ENCODE data around the gene MYH10. TPM values are rescaled to one million over a fixed set of nuclear protein-coding genes. Genes with fewer than 3 reads are reported as not detected.

MYH10 gene
- total RNA-seq, 2 experiments from 2014 or later = 13.1 to 13.4 TPM

- Mint-ChIP-seq H3K27ac (no peak overlapping the region), H3K4me3 (no peak overlapping the region), H3K9me3 (no peaks in the 10 kb centered on the region), H3K36me3 (ENCODE audit: low read depth) (no peaks in the 10 kb centered on the region), H3K27me3 (ENCODE audit: low read depth) (peaks cover 6% of the 10 kb centered on the region), H3K4me1 (ENCODE audit: low read depth) (no peaks in the 10 kb centered on the region)
- intact Hi-C loops (cut with micrococcal nuclease) = no loop called here
- no peak for DNase-seq
- CTCF ChIA-PET = no interaction called here
Observed at GRCh38 chr17:8643855-8644506, 13.5 kb upstream of the MYH10 start.

DNA sequence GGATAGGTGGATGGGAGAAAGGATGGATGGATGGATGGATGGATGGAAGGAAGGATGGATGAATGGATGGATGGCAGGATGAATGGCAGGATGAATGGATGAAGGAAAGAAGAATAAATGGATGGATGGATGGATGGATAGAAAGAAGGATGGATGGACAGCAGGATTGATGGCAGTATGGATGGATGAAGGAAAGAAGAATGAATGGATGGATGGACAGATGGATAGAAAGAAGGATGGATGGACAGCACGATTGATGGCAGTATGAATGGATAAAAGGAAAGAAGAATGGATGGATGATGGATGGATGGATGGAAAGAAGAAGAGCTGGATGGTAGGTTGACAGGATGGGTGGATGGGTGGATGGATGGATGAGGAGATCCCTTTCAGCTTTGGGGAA, 9.2 kb upstream of the MYH10 start:
- H3K27ac Mint-ChIP-seq = no peak overlapping the region
- H3K4me3 Mint-ChIP-seq = no peak overlapping the region
- DNase-seq = no peak
- CTCF ChIA-PET = interaction anchor here (1.5 kb wide), 1 partner anchor 107 kb away, joined by 3 read pairs; no protein-coding TSS in a partner anchor
- intact Hi-C loops (cut with micrococcal nuclease) = no loop called here
- no peaks in the 10 kb centered on the region for H3K36me3 Mint-ChIP-seq (ENCODE audit: low read depth)
- no peaks in the 10 kb centered on the region for H3K4me1 Mint-ChIP-seq (ENCODE audit: low read depth)
- H3K27me3 Mint-ChIP-seq (ENCODE audit: low read depth) = peaks cover 4% of the 10 kb centered on the region
- H3K9me3 Mint-ChIP-seq = no peaks in the 10 kb centered on the region

DNA sequence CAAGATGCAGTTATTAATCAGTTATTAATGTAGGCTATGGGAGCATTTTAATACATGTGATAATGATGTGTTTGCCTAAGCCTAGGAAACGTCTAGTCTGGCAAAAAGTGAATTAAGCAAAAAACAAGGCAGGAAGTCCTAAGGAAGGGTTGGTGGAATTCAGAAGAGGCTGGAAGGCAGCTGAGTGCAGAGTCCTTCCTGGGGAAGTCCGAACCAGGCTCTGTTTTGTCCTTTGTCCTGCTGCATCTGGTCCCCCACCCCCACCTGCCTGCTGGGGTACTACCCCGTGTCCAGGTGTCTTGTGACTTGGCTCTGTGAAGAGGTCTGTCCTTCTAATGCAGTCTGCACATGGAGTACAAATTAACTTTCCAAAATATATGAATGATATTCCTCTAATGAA, 1.5 kb upstream of the MYH10 start:
- Mint-ChIP-seq H3K36me3 (ENCODE audit: low read depth) (peaks cover 1% of the 10 kb centered on the region), H3K9me3 (no peaks in the 10 kb centered on the region), H3K27ac (no peak overlapping the region), H3K4me3 (peak overlapping the region; percentile 10), H3K4me1 (ENCODE audit: low read depth) (peaks cover 4% of the 10 kb centered on the region), H3K27me3 (ENCODE audit: low read depth) (peaks cover 39% of the 10 kb centered on the region)
- no peak for DNase-seq
- intact Hi-C loops (cut with micrococcal nuclease) = no loop called here
- CTCF ChIA-PET = no interaction called here

DNA sequence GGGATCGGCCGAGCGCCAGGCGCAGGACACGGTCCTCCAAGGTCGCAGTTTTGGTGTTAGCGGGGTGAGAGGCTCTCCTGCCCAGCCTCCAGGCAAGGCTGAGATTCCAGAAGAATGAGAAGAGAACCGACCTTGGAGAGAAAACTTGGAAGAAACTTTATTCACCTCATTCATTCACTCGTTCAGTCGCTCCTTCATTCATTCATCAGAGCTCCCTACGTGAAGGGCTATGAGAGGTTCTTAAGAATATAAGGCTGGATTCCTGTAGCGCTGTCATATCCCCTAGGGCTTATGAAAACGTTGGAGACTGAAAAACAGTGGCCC, 991 bp upstream of the MYH10 start:
- CTCF ChIA-PET = no interaction called here
- Mint-ChIP-seq H3K36me3 (ENCODE audit: low read depth) (peaks cover 1% of the 10 kb centered on the region), H3K27ac (no peak overlapping the region), H3K4me1 (ENCODE audit: low read depth) (peaks cover 4% of the 10 kb centered on the region), H3K27me3 (ENCODE audit: low read depth) (peaks cover 40% of the 10 kb centered on the region), H3K4me3 (peak overlapping the region; percentile 70), H3K9me3 (no peaks in the 10 kb centered on the region)
- DNase-seq = no peak
- intact Hi-C loops (cut with micrococcal nuclease) = loop anchor here (1.0 kb wide), 1 partner anchor 196 kb away; the partner anchor contains the start of gene NDEL1

DNA sequence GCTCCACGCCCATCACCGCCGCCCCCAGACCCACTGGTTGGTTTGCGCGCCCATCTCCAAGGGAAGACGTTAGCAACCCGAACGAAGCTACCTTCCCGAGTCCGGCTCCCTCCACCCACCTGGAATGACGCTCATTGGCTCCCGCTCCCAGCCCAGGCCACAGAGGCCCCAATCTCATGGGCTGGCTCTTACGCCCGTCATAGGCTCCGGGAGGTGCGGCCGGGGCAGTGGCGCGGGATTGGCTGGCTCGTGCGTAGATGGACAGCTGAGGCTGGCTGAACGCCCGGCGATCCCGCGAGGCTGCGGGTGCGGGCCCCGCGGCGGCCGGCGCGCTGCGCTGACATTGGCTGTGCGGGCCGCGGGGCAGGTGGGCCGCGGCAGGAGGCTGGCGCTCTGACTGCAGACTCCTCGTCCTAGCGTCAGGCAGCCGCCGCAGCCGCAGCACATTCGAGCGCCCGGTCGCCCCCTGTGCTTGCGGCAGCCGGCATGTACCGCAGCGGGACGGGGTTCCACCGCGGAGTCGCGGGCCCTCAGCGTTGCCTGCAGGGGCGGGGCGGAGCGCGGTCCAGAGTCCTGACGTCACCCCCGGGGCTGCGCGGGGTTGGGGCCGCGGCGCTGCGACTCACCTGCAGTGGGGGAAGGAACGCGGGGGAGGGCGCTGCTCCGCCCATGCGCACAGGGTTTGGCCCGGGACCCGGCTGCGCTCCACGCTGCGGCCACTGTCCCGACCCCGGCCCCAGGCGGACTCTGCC, 453 bp upstream of the MYH10 start:
- DNase-seq = peak; percentile 97
- Mint-ChIP-seq H3K36me3 (ENCODE audit: low read depth) (peaks cover 1% of the 10 kb centered on the region), H3K4me3 (peak overlapping the region; percentile 94), H3K9me3 (no peaks in the 10 kb centered on the region), H3K4me1 (ENCODE audit: low read depth) (peaks cover 4% of the 10 kb centered on the region), H3K27me3 (ENCODE audit: low read depth) (peaks cover 40% of the 10 kb centered on the region), H3K27ac (no peak overlapping the region)
- CTCF ChIA-PET = interaction anchor here (0.9 kb wide), 1 partner anchor 221 kb away, joined by 6 read pairs; no protein-coding TSS in a partner anchor
- intact Hi-C loops (cut with micrococcal nuclease) = loop anchor here (1.0 kb wide), 3 partner anchors 114 to 248 kb away; partner anchors contain the start of genes NDEL1 and RPL26

DNA sequence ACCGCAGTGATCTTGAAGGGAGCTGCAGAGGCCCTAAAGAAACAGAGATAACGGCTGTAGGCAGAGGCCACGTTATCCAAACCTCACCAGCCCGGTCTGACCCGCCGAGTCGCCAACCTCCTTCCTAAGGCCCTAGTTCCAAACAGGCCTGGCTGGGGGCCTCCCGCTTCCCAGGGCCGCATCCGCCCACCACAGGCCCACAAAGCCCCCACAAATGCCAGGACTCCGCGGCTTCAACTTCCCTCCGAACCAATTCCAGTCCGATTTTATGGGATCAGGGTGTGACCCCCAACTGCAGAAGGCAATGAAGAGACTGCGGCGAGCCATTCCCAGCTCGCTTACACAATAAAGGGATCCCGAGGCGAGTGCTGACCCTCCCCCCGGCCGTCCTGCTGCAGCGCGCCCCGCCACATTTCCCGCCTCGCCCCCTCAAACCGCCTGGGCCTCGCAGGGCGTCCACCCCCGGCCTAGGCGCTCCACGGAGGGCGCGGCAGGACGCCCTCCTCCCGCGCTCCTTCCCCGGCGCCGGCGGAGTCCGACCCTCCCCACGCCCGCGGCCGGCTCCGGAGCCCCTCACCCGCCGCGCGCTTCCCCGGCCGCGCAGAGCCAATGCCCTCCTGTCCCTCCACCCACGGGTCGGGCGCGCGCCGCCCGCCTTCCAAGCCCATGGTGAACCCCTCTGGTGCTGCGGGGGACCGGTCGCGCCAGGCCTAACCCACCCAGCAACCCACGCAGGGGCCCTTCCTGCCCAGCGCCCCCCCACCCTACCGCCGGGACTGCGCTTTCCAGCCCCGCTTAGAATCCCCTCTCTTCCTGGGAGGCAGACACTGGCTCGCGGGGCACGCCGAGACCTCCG, 926 bp downstream of the MYH10 start:
- Mint-ChIP-seq H3K9me3 (no peaks in the 10 kb centered on the region), H3K4me1 (ENCODE audit: low read depth) (peaks cover 4% of the 10 kb centered on the region), H3K4me3 (peak overlapping the region; percentile 94), H3K36me3 (ENCODE audit: low read depth) (peaks cover 1% of the 10 kb centered on the region), H3K27me3 (ENCODE audit: low read depth) (peaks cover 40% of the 10 kb centered on the region), H3K27ac (no peak overlapping the region)
- CTCF ChIA-PET = no interaction called here
- intact Hi-C loops (cut with micrococcal nuclease) = loop anchor here (1.0 kb wide), 2 partner anchors 116 to 246 kb away; partner anchors contain the start of gene RPL26
- DNase-seq = peak; percentile 22

GRCh38 chr17:8628609-8629169, 1.8 kb downstream of the MYH10 start:
- DNase-seq = no peak
- peaks cover 4% of the 10 kb centered on the region for H3K4me1 Mint-ChIP-seq (ENCODE audit: low read depth)
- peak overlapping the region; percentile 94 for H3K4me3 Mint-ChIP-seq
- H3K36me3 Mint-ChIP-seq (ENCODE audit: low read depth) = peaks cover 1% of the 10 kb centered on the region
- CTCF ChIA-PET = no interaction called here
- H3K27me3 Mint-ChIP-seq (ENCODE audit: low read depth) = peaks cover 44% of the 10 kb centered on the region
- no peak overlapping the region for H3K27ac Mint-ChIP-seq
- H3K9me3 Mint-ChIP-seq = no peaks in the 10 kb centered on the region
- intact Hi-C loops (cut with micrococcal nuclease) = no loop called here

- DNase-seq = no peak
- H3K27ac Mint-ChIP-seq = no peak overlapping the region
- intact Hi-C loops (cut with micrococcal nuclease) = no loop called here
- H3K36me3 Mint-ChIP-seq (ENCODE audit: low read depth) = peaks cover 1% of the 10 kb centered on the region
- no peak overlapping the region for H3K4me3 Mint-ChIP-seq
- no peaks in the 10 kb centered on the region for H3K9me3 Mint-ChIP-seq
- CTCF ChIA-PET = no interaction called here
- peaks cover 40% of the 10 kb centered on the region for H3K27me3 Mint-ChIP-seq (ENCODE audit: low read depth)
- H3K4me1 Mint-ChIP-seq (ENCODE audit: low read depth) = peaks cover 4% of the 10 kb centered on the region
Observed at GRCh38 chr17:8628172-8628571, 2.4 kb downstream of the MYH10 start.

GRCh38 chr17:8623591-8623990, 6.9 kb downstream of the MYH10 start:
- no peak for DNase-seq
- intact Hi-C loops (cut with micrococcal nuclease) = no loop called here
- H3K4me3 Mint-ChIP-seq = no peak overlapping the region
- H3K9me3 Mint-ChIP-seq = no peaks in the 10 kb centered on the region
- CTCF ChIA-PET = interaction anchor here (0.7 kb wide), 1 partner anchor 26 kb away, joined by 4 read pairs; no protein-coding TSS in a partner anchor
- H3K27me3 Mint-ChIP-seq (ENCODE audit: low read depth) = peaks cover 27% of the 10 kb centered on the region
- no peak overlapping the region for H3K27ac Mint-ChIP-seq
- H3K36me3 Mint-ChIP-seq (ENCODE audit: low read depth) = no peaks in the 10 kb centered on the region
- peaks cover 12% of the 10 kb centered on the region for H3K4me1 Mint-ChIP-seq (ENCODE audit: low read depth)

DNA sequence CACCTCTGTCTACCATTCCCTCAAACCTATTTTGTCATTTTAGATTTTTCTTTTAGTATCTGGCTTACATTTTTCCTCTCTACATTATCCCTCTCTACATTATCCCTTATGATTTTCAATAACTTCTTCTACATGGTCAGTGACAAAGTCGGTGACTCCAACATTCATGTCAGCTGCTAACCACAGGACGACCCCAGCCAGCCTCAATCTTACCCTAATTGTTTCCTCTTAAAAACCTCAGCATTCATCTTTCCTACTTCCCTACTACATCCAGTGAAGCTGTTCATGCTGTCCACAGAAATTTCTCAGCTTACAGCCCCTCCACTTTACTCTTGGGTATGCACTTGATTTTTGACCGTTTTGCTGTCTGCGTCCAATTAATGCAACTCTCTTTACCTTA, 8.3 kb downstream of the MYH10 start:
- no peak for DNase-seq
- Mint-ChIP-seq H3K27ac (no peak overlapping the region), H3K4me3 (no peak overlapping the region), H3K36me3 (ENCODE audit: low read depth) (no peaks in the 10 kb centered on the region), H3K9me3 (no peaks in the 10 kb centered on the region), H3K4me1 (ENCODE audit: low read depth) (peaks cover 12% of the 10 kb centered on the region), H3K27me3 (ENCODE audit: low read depth) (peaks cover 15% of the 10 kb centered on the region)
- CTCF ChIA-PET = no interaction called here
- intact Hi-C loops (cut with micrococcal nuclease) = no loop called here

DNA sequence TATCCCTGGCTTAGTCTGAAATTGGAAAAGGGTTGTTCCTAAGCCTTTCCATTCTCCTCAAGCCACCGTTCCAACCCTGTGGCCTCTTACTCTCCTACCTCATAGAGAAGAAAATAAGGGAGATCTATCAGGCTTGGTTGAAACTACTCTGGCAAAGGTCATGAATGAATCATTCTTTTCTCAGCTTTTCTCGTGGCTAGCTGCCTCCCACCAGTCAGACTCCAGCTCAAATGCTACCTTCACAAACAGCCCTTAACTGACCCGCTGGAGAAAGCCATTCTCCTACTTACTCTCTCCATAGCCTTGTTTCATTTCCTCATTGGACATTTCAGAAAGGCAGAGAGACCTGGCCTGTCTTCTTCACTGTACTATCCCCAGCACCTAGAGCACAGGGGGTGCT, 8.9 kb downstream of the MYH10 start:
- H3K27me3 Mint-ChIP-seq (ENCODE audit: low read depth) = peaks cover 13% of the 10 kb centered on the region
- intact Hi-C loops (cut with micrococcal nuclease) = no loop called here
- no peak overlapping the region for H3K4me3 Mint-ChIP-seq
- H3K36me3 Mint-ChIP-seq (ENCODE audit: low read depth) = no peaks in the 10 kb centered on the region
- no peak for DNase-seq
- CTCF ChIA-PET = no interaction called here
- peaks cover 12% of the 10 kb centered on the region for H3K4me1 Mint-ChIP-seq (ENCODE audit: low read depth)
- H3K9me3 Mint-ChIP-seq = no peaks in the 10 kb centered on the region
- no peak overlapping the region for H3K27ac Mint-ChIP-seq

GRCh38 chr17:8619294-8619693, 11.2 kb downstream of the MYH10 start:
- H3K4me3 Mint-ChIP-seq = no peak overlapping the region
- no peak for DNase-seq
- H3K27me3 Mint-ChIP-seq (ENCODE audit: low read depth) = peaks cover 14% of the 10 kb centered on the region
- H3K27ac Mint-ChIP-seq = no peak overlapping the region
- peaks cover 12% of the 10 kb centered on the region for H3K4me1 Mint-ChIP-seq (ENCODE audit: low read depth)
- intact Hi-C loops (cut with micrococcal nuclease) = no loop called here
- no peaks in the 10 kb centered on the region for H3K9me3 Mint-ChIP-seq
- H3K36me3 Mint-ChIP-seq (ENCODE audit: low read depth) = no peaks in the 10 kb centered on the region
- CTCF ChIA-PET = no interaction called here
